Fibroblast of the aortic adventitia (primary cell): ENCODE results near the gene KCNQ1. TPM values are rescaled to one million over a fixed set of nuclear protein-coding genes. Genes with fewer than 3 reads are reported as not detected.
A peak's percentile ranks its signal among the peaks of the same experiment; 100 is the strongest.

Experiments
- DNase-seq: peaks from one replicate; pipeline ENCODE4 v3.0.0-alpha.2; 2010; ENCODE audit warnings: low read depth
- H3K4me3 ChIP-seq: 2 replicates; pipeline ENCODE4 v1.5.1; 2011; ENCODE audit warnings: low read depth, mild to moderate bottlenecking, control low read depth, low read length, moderate library complexity
- total RNA-seq: library from RNA; depleted of rRNA; stranded (reverse); fragments of >200 nt; gene quantifications from 2 replicates; pipeline ENCODE4 v1.2.3, GENCODE V29; 2012; ENCODE audit warnings: low replicate concordance
- TF ChIP-seq, protein P1 (sequence below): IDR thresholded peaks from 2 replicates; pipeline ENCODE4 v1.5.1; 2011; ENCODE audit warnings: mild to moderate bottlenecking, low read length, control low read depth, inconsistent platforms; ENCODE audit not compliant: insufficient read depth

KCNQ1 gene
- total RNA-seq, 1 donor: not detected

GRCh38 chr11:2424811-2425495 lies 19.9 kb upstream of the KCNQ1 start:
- no peak for DNase-seq
- TF ChIP-seq, protein P1, sequence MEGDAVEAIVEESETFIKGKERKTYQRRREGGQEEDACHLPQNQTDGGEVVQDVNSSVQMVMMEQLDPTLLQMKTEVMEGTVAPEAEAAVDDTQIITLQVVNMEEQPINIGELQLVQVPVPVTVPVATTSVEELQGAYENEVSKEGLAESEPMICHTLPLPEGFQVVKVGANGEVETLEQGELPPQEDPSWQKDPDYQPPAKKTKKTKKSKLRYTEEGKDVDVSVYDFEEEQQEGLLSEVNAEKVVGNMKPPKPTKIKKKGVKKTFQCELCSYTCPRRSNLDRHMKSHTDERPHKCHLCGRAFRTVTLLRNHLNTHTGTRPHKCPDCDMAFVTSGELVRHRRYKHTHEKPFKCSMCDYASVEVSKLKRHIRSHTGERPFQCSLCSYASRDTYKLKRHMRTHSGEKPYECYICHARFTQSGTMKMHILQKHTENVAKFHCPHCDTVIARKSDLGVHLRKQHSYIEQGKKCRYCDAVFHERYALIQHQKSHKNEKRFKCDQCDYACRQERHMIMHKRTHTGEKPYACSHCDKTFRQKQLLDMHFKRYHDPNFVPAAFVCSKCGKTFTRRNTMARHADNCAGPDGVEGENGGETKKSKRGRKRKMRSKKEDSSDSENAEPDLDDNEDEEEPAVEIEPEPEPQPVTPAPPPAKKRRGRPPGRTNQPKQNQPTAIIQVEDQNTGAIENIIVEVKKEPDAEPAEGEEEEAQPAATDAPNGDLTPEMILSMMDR: no peak
- no peak overlapping the region for H3K4me3 ChIP-seq

DNA sequence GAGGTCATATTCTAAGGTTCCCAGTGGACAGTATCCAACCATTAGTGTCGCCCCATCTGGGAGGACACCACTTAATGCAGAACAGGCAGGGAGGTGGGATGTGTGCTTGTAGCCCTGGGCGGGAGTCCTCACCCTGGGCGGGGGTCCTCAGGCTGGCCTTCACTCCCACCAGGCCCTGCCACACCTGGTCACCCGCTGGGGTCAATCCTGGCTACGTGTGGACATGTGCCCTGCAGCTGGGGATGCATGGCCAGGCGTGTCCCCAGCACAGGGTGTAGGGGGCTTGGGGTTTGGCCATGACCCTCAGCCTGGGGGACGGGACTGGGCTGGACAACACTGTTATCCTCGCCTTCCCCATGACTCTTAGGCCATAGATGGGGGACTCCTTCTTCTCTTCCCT lies 19.3 kb upstream of the KCNQ1 start:
- no peak for DNase-seq
- H3K4me3 ChIP-seq: no peak overlapping the region
- TF ChIP-seq, protein P1: no peak

DNA sequence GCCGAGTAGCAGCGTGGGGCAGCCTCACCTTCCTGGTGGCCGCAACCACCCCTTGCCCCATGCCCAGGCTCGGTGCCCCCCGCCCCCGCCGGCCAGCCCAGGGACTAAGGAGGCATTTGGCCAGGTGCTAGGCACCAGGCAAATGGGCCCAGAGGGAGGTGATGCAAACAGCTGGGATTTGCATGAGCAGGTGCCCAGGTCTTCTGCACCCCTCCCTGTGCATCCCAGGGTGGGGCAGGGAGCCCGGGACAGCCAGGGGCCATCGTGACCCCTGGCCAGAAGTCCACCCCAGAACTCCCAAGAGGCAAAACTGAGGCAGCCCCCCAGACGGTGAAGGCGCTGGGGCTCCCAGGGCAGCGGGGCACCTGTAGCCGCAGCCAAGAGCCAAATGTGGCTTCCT lies 18.6 kb upstream of the KCNQ1 start:
- TF ChIP-seq, protein P1: no peak
- DNase-seq: no peak
- no peak overlapping the region for H3K4me3 ChIP-seq

- H3K4me3 ChIP-seq: no peak overlapping the region
- no peak for DNase-seq
- TF ChIP-seq, protein P1: no peak
These were observed 17.8 kb upstream of the KCNQ1 start for GRCh38 chr11:2426826-2427521.

DNA sequence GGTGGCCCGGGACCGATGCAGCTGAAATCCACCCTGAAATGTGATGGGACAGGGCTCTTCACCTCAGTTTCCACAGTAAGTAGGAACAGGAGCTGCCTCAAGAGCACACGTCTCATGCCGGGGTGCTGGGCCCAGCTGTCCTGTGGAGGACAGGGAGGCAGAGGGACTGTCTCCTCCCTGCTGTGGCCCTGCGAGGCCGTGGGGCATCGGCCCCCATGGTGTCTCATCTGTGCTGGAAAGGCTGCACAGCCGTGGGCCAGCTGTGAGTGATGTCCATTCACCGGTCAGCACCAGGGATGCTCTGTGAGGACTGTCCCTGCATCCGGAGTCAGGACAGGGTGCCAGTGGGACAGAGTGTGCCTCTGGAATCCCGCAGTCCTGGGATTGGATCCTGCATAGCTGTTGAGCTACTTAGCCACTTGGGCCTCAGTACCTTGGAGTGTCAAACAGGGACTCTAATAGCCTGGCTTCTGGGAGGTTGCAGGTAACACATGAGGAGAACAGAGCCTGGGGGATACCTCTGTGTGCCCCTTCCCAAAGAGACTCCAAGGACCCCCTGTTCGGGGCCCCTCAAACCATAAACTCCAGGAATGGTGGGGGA lies 17.0 kb upstream of the KCNQ1 start:
- TF ChIP-seq, protein P1: no peak
- no peak overlapping the region for H3K4me3 ChIP-seq
- no peak for DNase-seq

GRCh38 chr11:2428322-2428795 lies 16.4 kb upstream of the KCNQ1 start:
- TF ChIP-seq, protein P1: peak; percentile 85
- peak; percentile 43 for DNase-seq
- H3K4me3 ChIP-seq: no peak overlapping the region
